Bronchial epithelial cell (primary cell): ENCODE measurements around the gene ANK3. TPM values are rescaled to one million over a fixed set of nuclear protein-coding genes. Genes with fewer than 3 reads are reported as not detected.

Experiments used
- DNase-seq: peaks from one replicate; pipeline ENCODE4 v3.0.0-alpha.2; 2010; ENCODE audit warnings: low read depth
- FAIRE-seq: peaks from 2 replicates; lab custom pipeline; 2011; peaks lifted over from hg19 to GRCh38; lab: Jason Lieb, UNC
- H3K27me3 ChIP-seq: 2 replicates; pipeline ENCODE4 v1.5.1; 2011; ENCODE audit warnings: low read length; ENCODE audit not compliant: control insufficient read depth, insufficient read depth
- H3K36me3 ChIP-seq: 2 replicates; pipeline ENCODE4 v1.5.1; 2011; ENCODE audit warnings: low read length; ENCODE audit not compliant: control insufficient read depth, insufficient read depth
- H3K4me3 ChIP-seq: 2 replicates; pipeline ENCODE4 v1.5.1; 2011; ENCODE audit warnings: mild to moderate bottlenecking, low read depth, low read length, control low read depth
- CTCF ChIP-seq: IDR thresholded peaks from 2 replicates; pipeline ENCODE4 v1.5.1; 2011; ENCODE audit warnings: mild to moderate bottlenecking, moderate library complexity, low read length, control low read depth, inconsistent platforms; ENCODE audit not compliant: insufficient read depth, severe bottlenecking
- total RNA-seq: library from RNA; depleted of rRNA; stranded (reverse); fragments of >200 nt; gene quantifications from 2 replicates; pipeline ENCODE4 v1.2.1, GENCODE V29; 2014

ANK3 gene
- total RNA-seq, 1 donor from 2014 or later: 7.9 TPM

- no peak overlapping the region for H3K4me3 ChIP-seq
- H3K36me3 ChIP-seq: no peaks in the 10 kb centered on the region
- peak; percentile 50 for DNase-seq
- no peak for FAIRE-seq
- no peak for TF ChIP-seq CTCF
- H3K27me3 ChIP-seq: no peaks in the 10 kb centered on the region
These were observed 158.8 kb downstream of the ANK3 start for GRCh38 chr10:60230892-60231291.

GRCh38 chr10:60224066-60224705 lies 165.5 kb downstream of the ANK3 start:
- Histone ChIP-seq H3K4me3 (no peak overlapping the region), H3K27me3 (no peaks in the 10 kb centered on the region), H3K36me3 (no peaks in the 10 kb centered on the region)
- FAIRE-seq (no peak), DNase-seq (no peak)
- no peak for TF ChIP-seq CTCF

DNA sequence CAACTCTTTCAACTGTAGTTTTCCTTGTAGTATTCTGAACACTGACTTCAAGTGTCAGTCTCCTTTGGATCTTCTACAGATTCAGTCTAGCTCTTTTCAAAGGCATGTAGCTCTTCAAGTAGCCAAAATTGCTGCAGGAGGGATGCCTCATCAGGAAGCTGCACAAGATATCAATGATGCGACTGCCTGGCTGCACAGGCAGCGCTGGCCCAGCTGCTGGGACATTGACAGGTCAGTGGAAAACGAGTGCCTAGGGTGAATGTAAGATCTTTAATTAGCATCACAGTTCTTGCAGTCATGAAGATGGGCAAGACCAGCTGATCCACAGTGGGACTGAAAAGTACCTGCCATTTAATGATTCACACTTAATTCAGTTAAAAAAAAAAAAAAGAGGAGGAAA lies 167.6 kb downstream of the ANK3 start:
- H3K36me3 ChIP-seq: no peaks in the 10 kb centered on the region
- FAIRE-seq (no peak), DNase-seq (no peak)
- no peak overlapping the region for H3K4me3 ChIP-seq
- TF ChIP-seq CTCF: no peak
- no peaks in the 10 kb centered on the region for H3K27me3 ChIP-seq

- no peak for TF ChIP-seq CTCF
- Histone ChIP-seq H3K4me3 (no peak overlapping the region), H3K36me3 (no peaks in the 10 kb centered on the region), H3K27me3 (no peaks in the 10 kb centered on the region)
- FAIRE-seq: no peak
- no peak for DNase-seq
These were observed 177.5 kb downstream of the ANK3 start for GRCh38 chr10:60212195-60212594.

DNA sequence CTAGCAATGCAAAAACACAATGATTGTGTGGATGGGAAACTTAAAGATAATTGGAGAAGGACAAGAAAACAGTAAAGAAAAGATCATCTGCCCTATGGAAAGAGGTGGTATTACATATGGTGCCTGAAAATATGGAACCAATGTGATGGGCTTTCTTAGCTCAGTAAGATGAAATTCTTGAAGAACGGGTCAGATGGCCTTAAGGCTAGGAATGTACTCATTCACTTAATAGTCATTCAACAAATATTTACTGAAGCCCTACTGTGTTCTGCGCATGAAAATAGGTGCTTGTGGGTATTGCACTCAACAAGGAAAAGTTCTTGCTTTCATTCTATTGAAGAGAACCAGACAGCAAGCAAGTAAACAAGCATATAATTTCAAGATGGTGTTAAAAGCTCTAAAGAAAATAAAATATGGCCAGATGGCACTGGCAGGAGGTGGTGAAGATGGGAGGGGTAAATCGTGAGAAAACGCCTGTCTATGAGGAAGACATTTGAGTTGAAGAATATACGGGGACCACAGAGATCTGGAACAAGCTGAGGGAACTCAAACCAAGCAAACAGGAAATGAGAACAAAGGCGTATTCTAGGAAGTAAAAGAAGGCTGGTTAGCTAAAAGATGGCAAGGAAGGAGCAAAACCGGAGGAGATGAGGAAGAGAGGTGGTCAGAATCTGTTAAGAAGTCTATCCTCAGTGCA lies 179.7 kb downstream of the ANK3 start:
- DNase-seq: peak; percentile 34
- FAIRE-seq: no peak

More for the DNA sequence above, 179.7 kb downstream of the ANK3 start:
- Histone ChIP-seq H3K4me3 (no peak overlapping the region), H3K36me3 (no peaks in the 10 kb centered on the region), H3K27me3 (no peaks in the 10 kb centered on the region)
- no peak for TF ChIP-seq CTCF
